Upper lobe of right lung (tissue), 1 donor: ENCODE measurements around the gene GOLGA5. TPM values are rescaled to one million over a fixed set of nuclear protein-coding genes. Genes with fewer than 3 reads are reported as not detected.

ENCODE experiments used
- ATAC-seq: fragments of 200-7000 bp; cut with Tn5 transposase; one replicate; pipeline ENCODE4 v1.9.1; 2020; ENCODE audit warnings: mild to moderate bottlenecking, moderate library complexity
- DNase-seq: peaks from one replicate; pipeline ENCODE4 v3.0.0-alpha.2; 2020
- H3K27ac ChIP-seq: fragments of 200-600 bp; one replicate; pipeline ENCODE4 v1.8.0; 2022
- H3K27me3 ChIP-seq: fragments of 200-600 bp; one replicate; pipeline ENCODE4 v1.8.0; 2022; ENCODE audit warnings: mild to moderate bottlenecking
- H3K36me3 ChIP-seq: fragments of 200-600 bp; one replicate; pipeline ENCODE4 v1.8.0; 2022
- H3K4me1 ChIP-seq: fragments of 200-600 bp; one replicate; pipeline ENCODE4 v1.8.0; 2022
- H3K4me3 ChIP-seq: fragments of 200-600 bp; one replicate; pipeline ENCODE4 v1.8.0; 2022; ENCODE audit warnings: mild to moderate bottlenecking
- H3K9me3 ChIP-seq: fragments of 200-600 bp; one replicate; pipeline ENCODE4 v1.8.0; 2022
- intact Hi-C: fragments of 100-400 bp; cut with DNase I; formaldehyde crosslinking; loops from one replicate; pipeline ENCODE4 v1.11.0; 2022
- total RNA-seq: library from RNA; stranded (reverse); fragmentation: NEBNext Ultra II Directional; extraction: Animal tissue kit (Norgen Biotek cat#: 25700); gene quantifications from one replicate; pipeline ENCODE4 v1.2.1, GENCODE V29; 2021
- TF ChIP-seq, protein P1 (sequence below): fragments of 200-600 bp; IDR thresholded peaks from one replicate; pipeline ENCODE4 v1.8.0; 2022; ENCODE audit warnings: antibody characterized with exemption
- donor health status: DM: no; HTN: yes; CAD: no; lungs with severe emphysema.

The GOLGA5 gene
- total RNA-seq, 1 donor from 2014 or later: 31.4 TPM

DNA sequence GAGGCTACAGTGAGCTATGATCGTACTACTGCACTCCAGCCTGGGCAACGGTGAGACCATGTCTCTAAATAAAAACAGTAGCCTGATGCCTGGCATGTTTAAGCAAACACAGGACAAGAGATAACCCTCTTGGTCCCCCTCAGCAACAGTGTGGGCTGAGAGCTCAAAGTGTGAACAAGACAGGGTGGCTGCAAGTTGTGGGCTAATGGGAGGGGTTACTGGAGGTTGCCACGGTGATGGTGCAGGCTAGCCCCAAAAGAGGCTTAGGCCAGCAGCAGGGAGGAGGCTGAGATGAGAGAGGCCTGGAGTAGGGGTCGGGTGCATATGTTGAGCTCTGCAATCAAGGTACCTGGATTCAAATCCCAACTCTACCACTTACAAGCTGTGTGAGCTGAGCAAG is 42.3 kb upstream of the GOLGA5 start:
- Histone ChIP-seq H3K9me3 (no peaks in the 10 kb centered on the region), H3K4me3 (no peak overlapping the region), H3K27me3 (no peaks in the 10 kb centered on the region), H3K4me1 (no peaks in the 10 kb centered on the region), H3K27ac (no peak overlapping the region), H3K36me3 (no peaks in the 10 kb centered on the region)
- no peak for ATAC-seq
- no peak for DNase-seq
- intact Hi-C loops: no loop called here
- TF ChIP-seq, protein P1, sequence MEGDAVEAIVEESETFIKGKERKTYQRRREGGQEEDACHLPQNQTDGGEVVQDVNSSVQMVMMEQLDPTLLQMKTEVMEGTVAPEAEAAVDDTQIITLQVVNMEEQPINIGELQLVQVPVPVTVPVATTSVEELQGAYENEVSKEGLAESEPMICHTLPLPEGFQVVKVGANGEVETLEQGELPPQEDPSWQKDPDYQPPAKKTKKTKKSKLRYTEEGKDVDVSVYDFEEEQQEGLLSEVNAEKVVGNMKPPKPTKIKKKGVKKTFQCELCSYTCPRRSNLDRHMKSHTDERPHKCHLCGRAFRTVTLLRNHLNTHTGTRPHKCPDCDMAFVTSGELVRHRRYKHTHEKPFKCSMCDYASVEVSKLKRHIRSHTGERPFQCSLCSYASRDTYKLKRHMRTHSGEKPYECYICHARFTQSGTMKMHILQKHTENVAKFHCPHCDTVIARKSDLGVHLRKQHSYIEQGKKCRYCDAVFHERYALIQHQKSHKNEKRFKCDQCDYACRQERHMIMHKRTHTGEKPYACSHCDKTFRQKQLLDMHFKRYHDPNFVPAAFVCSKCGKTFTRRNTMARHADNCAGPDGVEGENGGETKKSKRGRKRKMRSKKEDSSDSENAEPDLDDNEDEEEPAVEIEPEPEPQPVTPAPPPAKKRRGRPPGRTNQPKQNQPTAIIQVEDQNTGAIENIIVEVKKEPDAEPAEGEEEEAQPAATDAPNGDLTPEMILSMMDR: no peak

DNA sequence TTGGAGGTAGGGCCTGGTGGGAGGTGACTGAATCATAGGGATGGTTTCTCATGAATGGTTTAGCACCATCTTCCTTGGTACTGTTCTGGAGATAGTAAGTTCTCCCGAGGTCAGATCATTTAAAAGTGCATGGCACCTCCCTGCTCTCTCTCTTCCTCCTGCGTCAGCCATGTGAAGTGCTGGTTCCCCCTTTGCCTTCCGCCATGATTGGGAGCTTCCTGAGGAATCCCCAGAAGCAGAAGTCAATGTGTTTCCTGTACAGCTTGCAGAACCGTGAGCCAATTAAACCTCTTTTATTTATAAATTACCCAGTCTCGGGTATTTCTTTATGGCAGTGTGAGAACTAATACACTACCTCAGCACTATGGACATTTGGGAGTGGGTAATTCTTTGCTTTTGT is 40.9 kb upstream of the GOLGA5 start:
- no peaks in the 10 kb centered on the region for H3K36me3 ChIP-seq
- DNase-seq (no peak), ATAC-seq (no peak)
- no peaks in the 10 kb centered on the region for H3K9me3 ChIP-seq
- TF ChIP-seq, protein P1: no peak
- no peak overlapping the region for H3K27ac ChIP-seq
- no peaks in the 10 kb centered on the region for H3K27me3 ChIP-seq
- H3K4me3 ChIP-seq: no peak overlapping the region
- H3K4me1 ChIP-seq: no peaks in the 10 kb centered on the region
- intact Hi-C loops: no loop called here

DNA sequence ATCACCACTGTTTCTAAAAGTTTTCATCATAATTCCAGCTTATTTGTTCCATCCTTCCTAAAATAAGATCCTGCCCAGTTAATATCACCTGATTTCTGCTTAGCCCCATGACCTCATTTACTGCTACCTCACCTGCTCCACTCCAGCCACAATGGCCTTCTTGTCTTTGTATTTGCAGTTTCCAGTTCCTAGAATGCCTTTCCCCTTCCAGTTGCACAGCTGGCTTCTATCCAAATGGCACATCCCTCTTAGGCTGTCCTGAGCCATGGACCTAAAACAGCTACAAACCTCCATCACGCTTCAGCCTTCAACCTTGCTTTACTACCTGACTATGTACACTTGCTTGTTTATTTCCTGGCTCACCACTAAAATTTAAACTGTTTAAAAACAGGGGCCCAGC is 39.1 kb upstream of the GOLGA5 start:
- H3K27ac ChIP-seq: no peak overlapping the region
- TF ChIP-seq, protein P1: no peak
- DNase-seq: no peak
- no peak overlapping the region for H3K4me3 ChIP-seq
- H3K4me1 ChIP-seq: no peaks in the 10 kb centered on the region
- H3K36me3 ChIP-seq: no peaks in the 10 kb centered on the region
- ATAC-seq: no peak
- no peaks in the 10 kb centered on the region for H3K27me3 ChIP-seq
- intact Hi-C loops: no loop called here
- H3K9me3 ChIP-seq: no peaks in the 10 kb centered on the region

DNA sequence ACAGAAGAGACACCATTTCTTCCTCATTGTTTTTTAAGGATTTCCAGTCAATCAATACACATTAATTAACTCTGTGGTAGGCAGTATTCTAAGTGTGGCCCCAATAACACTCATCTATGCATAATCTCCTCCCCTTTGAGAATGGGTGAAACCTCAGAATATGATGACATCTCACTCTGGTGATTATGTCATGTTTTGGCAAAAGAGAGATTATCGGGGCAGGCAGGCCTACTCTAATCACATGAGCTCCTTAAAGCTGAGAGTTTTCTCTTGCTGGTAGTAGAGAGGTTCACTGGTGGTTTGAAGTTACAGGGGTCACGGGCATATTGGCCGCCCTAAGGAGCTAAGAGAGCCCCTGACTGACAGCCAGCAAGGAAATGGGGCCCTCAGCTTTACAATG is 38.6 kb upstream of the GOLGA5 start:
- intact Hi-C loops: no loop called here
- TF ChIP-seq, protein P1: no peak
- no peaks in the 10 kb centered on the region for H3K4me1 ChIP-seq
- no peak overlapping the region for H3K4me3 ChIP-seq
- no peaks in the 10 kb centered on the region for H3K9me3 ChIP-seq
- no peaks in the 10 kb centered on the region for H3K27me3 ChIP-seq
- no peaks in the 10 kb centered on the region for H3K36me3 ChIP-seq
- ATAC-seq (peak; percentile 69), DNase-seq (no peak)
- H3K27ac ChIP-seq: peak overlapping the region; percentile 47

DNA sequence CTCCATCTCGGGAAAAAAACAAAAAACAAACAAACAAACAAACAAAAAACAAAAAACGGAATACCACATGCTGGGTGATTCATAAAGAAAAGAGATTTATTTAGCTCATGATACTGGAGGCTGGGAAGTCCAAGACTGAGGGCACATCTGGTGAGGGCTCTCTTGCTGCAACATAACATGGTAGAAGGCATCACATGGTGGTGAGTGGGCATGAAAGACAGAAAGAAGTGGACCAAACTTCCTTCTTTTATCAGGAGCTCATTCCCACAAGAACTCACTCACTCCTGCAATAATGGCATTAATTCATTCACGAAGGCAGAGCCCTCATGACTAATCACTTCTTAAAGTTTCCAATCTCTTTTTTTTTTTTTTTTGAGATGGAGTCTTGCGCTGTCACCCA is 37.7 kb upstream of the GOLGA5 start:
- no peak overlapping the region for H3K4me3 ChIP-seq
- H3K4me1 ChIP-seq: no peaks in the 10 kb centered on the region
- H3K27me3 ChIP-seq: no peaks in the 10 kb centered on the region
- DNase-seq (no peak), ATAC-seq (peak; percentile 37)
- no peaks in the 10 kb centered on the region for H3K36me3 ChIP-seq
- no peak overlapping the region for H3K27ac ChIP-seq
- H3K9me3 ChIP-seq: no peaks in the 10 kb centered on the region
- intact Hi-C loops: no loop called here
- TF ChIP-seq, protein P1: no peak

DNA sequence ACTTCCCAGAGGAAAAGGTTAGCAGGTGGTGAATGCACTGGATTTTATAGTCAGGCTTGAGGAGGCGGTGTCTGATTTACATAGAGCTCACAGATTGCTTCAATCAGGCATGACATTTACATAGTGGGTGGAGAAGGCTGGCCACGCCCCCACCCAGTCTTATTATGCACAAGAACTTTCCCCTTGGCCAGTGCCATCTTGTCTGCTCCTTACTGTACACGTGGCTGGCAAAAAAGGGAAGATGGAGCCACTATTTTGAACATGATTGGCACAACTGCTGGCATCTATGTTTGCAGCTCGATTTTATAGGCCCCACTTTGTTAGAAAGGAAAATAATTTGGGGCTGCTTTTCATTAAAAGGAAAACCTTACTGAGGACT is 34.8 kb upstream of the GOLGA5 start:
- no peak overlapping the region for H3K4me3 ChIP-seq
- no peaks in the 10 kb centered on the region for H3K27me3 ChIP-seq
- DNase-seq (no peak), ATAC-seq (peak; percentile 39)
- H3K27ac ChIP-seq: no peak overlapping the region
- no peaks in the 10 kb centered on the region for H3K9me3 ChIP-seq
- intact Hi-C loops: no loop called here
- H3K36me3 ChIP-seq: no peaks in the 10 kb centered on the region
- TF ChIP-seq, protein P1: no peak
- H3K4me1 ChIP-seq: no peaks in the 10 kb centered on the region
